B cell (primary cell): ENCODE data around the gene ATP5F1E. TPM values are rescaled to one million over a fixed set of nuclear protein-coding genes. Genes with fewer than 3 reads are reported as not detected.

Experiments used
- ATAC-seq: fragments of 200-7000 bp; cut with Tn5 transposase; one replicate; pipeline ENCODE4 v1.10.0; 2021; ENCODE audit warnings: low read depth, mild to moderate bottlenecking, moderate number of reproducible peaks, moderate library complexity
- CTCF ChIA-PET: fragments of 350-600 bp; sonication (Branson Sonifier 250); formaldehyde crosslinking; loops from one replicate; lab custom pipeline; 2021; ENCODE audit warnings: antibody characterized with exemption, inconsistent platforms; lab: Charles Lee
- POLR2A ChIA-PET: fragments of 350-600 bp; sonication (Branson Sonifier 250); formaldehyde crosslinking; loops from one replicate; lab custom pipeline; 2021; ENCODE audit warnings: antibody characterized with exemption; lab: Charles Lee
- DNase-seq: peaks from one replicate; pipeline ENCODE4 v3.0.0; 2013
- H2AFZ ChIP-seq: 2 replicates; pipeline ENCODE4 v1.6.1; 2012; ENCODE audit warnings: mild to moderate bottlenecking, low read depth, low read length; ENCODE audit not compliant: insufficient read depth, poor library complexity, severe bottlenecking
- H3K27ac ChIP-seq, 2 donors: 1 replicate in 1 of 2; 2 replicates in 1 of 2; pipeline ENCODE4 v1.5.1; 2012 to 2013; ENCODE audit warnings: low read length in 2 of 2, mild to moderate bottlenecking in 2 of 2, moderate library complexity in 1 of 2
- H3K27me3 ChIP-seq, 4 experiments: fragments of 200-600 bp in 1 of 4; sonication (generic) in 1 of 4; replicated peaks in 1 of 4; 1 replicate in 2 of 4; 2 replicates in 2 of 4; pipeline versions ENCODE4 v1.6.1 to v1.7.0; 2013 to 2016; ENCODE audit warnings: low read length in 3 of 4, mild to moderate bottlenecking in 2 of 4, mixed read lengths in 1 of 4, moderate library complexity in 1 of 4; ENCODE audit not compliant: insufficient read depth in 4 of 4, control insufficient read depth in 3 of 4; ENCODE audit errors: control extremely low read depth in 1 of 4
- H3K36me3 ChIP-seq, 2 experiments: replicated peaks in 1 of 2; 1 replicate in 1 of 2; 2 replicates in 1 of 2; pipeline versions ENCODE4 v1.6.1 to v1.7.1; 2013; ENCODE audit warnings: low read length in 1 of 2; ENCODE audit not compliant: insufficient read depth in 2 of 2, control insufficient read depth in 1 of 2; ENCODE audit errors: control extremely low read depth in 1 of 2, extremely low read depth in 1 of 2
- H3K4me1 ChIP-seq, 2 donors: fragments of 200-600 bp in 1 of 2; sonication (generic) in 1 of 2; 1 replicate in 1 of 2; 2 replicates in 1 of 2; pipeline versions ENCODE4 v1.5.1 to v1.6.1; 2013 to 2017; ENCODE audit warnings: low read length in 2 of 2; ENCODE audit not compliant: control insufficient read depth in 2 of 2, insufficient read depth in 2 of 2
- H3K4me2 ChIP-seq: replicated peaks from 2 replicates; pipeline ENCODE3; 2012; ENCODE audit warnings: mild to moderate bottlenecking, low read depth, low read length; ENCODE audit not compliant: poor library complexity, severe bottlenecking
- H3K4me3 ChIP-seq, 5 experiments: fragments of 200-600 bp in 1 of 5; sonication (generic) in 1 of 5; 1 replicate in 3 of 5; 2 replicates in 2 of 5; pipeline versions ENCODE4 v1.5.1 to v1.7.0; 2011 to 2016; ENCODE audit warnings: low read length in 4 of 5, mild to moderate bottlenecking in 4 of 5, low read depth in 2 of 5, control low read depth in 1 of 5, moderate library complexity in 1 of 5; ENCODE audit not compliant: insufficient read depth in 1 of 5; ENCODE audit errors: control extremely low read depth in 1 of 5, extremely low read depth in 1 of 5
- H3K79me2 ChIP-seq: fragments of 200-600 bp; sonication (generic); one replicate; pipeline ENCODE4 v1.6.0; 2016; ENCODE audit warnings: low read length; ENCODE audit not compliant: control insufficient read depth, insufficient read depth
- H3K9ac ChIP-seq: fragments of 200-600 bp; sonication (generic); 2 replicates; pipeline ENCODE4 v1.6.1; 2017; ENCODE audit warnings: mild to moderate bottlenecking, low read length, moderate library complexity
- H3K9me3 ChIP-seq, 3 donors: one replicate each; pipeline versions ENCODE4 v1.6.1 to v1.7.1; 2013; ENCODE audit warnings: low read length in 2 of 3; ENCODE audit not compliant: control insufficient read depth in 2 of 3, insufficient read depth in 1 of 3; ENCODE audit errors: control extremely low read depth in 1 of 3
- H4K20me1 ChIP-seq: 2 replicates; pipeline ENCODE4 v1.6.0; 2012; ENCODE audit warnings: mild to moderate bottlenecking, low read length; ENCODE audit not compliant: insufficient read depth, control insufficient read depth, poor library complexity, severe bottlenecking
- H3K27ac Mint-ChIP-seq: one replicate; pipeline ENCODE4 v1.8.0; 2021; ENCODE audit warnings: mixed read lengths
- H3K27me3 Mint-ChIP-seq: one replicate; pipeline ENCODE4 v1.8.0; 2021; ENCODE audit warnings: mixed read lengths
- H3K4me1 Mint-ChIP-seq: one replicate; pipeline ENCODE4 v1.8.0; 2021; ENCODE audit warnings: mixed read lengths
- H3K4me3 Mint-ChIP-seq: one replicate; pipeline ENCODE4 v1.8.0; 2021; ENCODE audit warnings: mixed read lengths
- H3K9me3 Mint-ChIP-seq: one replicate; pipeline ENCODE4 v1.8.0; 2022; ENCODE audit warnings: mixed read lengths; ENCODE audit not compliant: insufficient read depth
- CTCF ChIP-seq: fragments of 200-600 bp; IDR thresholded peaks from one replicate; pipeline ENCODE4 v1.8.0; 2022; ENCODE audit warnings: antibody characterized with exemption, mild to moderate bottlenecking
- EZH2 ChIP-seq: IDR thresholded peaks from 2 replicates; pipeline ENCODE4 v1.6.1; 2012; ENCODE audit warnings: borderline replicate concordance, low read depth, mild to moderate bottlenecking, moderate library complexity, low read length; ENCODE audit not compliant: insufficient read depth, poor library complexity, severe bottlenecking
- WGBS: methylation state at CpG from one replicate; pipeline ENCODE4 v1.1.5; 2013; ENCODE audit warnings: missing lambda C conversion rate; ENCODE audit not compliant: insufficient coverage; 5-methylcytosine and 5-hydroxymethylcytosine counted together
- intact Hi-C: fragments of 100-400 bp; cut with micrococcal nuclease; formaldehyde crosslinking; loops from one replicate; pipeline ENCODE4 v1.10.0; 2022
- polyA plus RNA-seq: library from polyadenylated mRNA; depleted of rRNA; stranded (reverse); fragments of >200 nt; gene quantifications from 2 replicates; pipeline ENCODE4 v1.2.3, GENCODE V29; 2012
- total RNA-seq, 2 donors: library from RNA; stranded (reverse); fragments of 120-200 nt in 1 of 2; gene quantifications; 1 replicate in 1 of 2; 2 replicates in 1 of 2; pipeline versions ENCODE4 v1.2.3 to v1.2.4, GENCODE V29; 2013 to 2022

ATP5F1E gene
- total and polyA plus RNA-seq, 2 donors (not counting 1 experiment from before 2014, with no cell fraction given), result 22.2 to 55.0 TPM

GRCh38 chr20:59033616-59034165, 1.6 kb upstream of the ATP5F1E start:
- no peak overlapping the region for H2AFZ ChIP-seq
- H3K4me3 Mint-ChIP-seq, result peak overlapping the region; percentile 41
- ATAC-seq (no peak), DNase-seq (no peak)
- no peak overlapping the region for H3K27ac ChIP-seq
- CTCF ChIA-PET, result interaction anchor here (1.0 to 3.5 kb wide), 8 partner anchors 9 to 189 kb away, joined by 3 to 32 read pairs (median 9); partner anchors contain the start of gene PRELID3B
- no peaks in the 10 kb centered on the region for H3K9me3 Mint-ChIP-seq
- H3K27me3 ChIP-seq, result no peaks in the 10 kb centered on the region
- peaks cover 35% of the 10 kb centered on the region for H3K4me1 Mint-ChIP-seq
- WGBS, result 71% methylated on average over 1 of the region's 2 CpGs
- intact Hi-C loops, result loop anchor here (2.0 kb wide), 1 partner anchor 17 kb away; no protein-coding TSS in a partner anchor
- H3K36me3 ChIP-seq, result peaks cover 2 to 64% of the 10 kb centered on the region in 2 experiments
- POLR2A ChIA-PET, result interaction anchor here (1.0 to 2.6 kb wide), 2 partner anchors 9 to 26 kb away, joined by 4 to 28 read pairs; partner anchors contain the start of gene PRELID3B
- no peaks in the 10 kb centered on the region for H3K9me3 ChIP-seq
- peaks cover 24 to 34% of the 10 kb centered on the region in 2 donors for H3K4me1 ChIP-seq
- no peak overlapping the region for H3K4me2 ChIP-seq
- H3K79me2 ChIP-seq, result peaks cover 65% of the 10 kb centered on the region
- H3K9ac ChIP-seq, result no peak overlapping the region
- no peak for TF ChIP-seq EZH2
- TF ChIP-seq CTCF, result no peak
- peaks cover 28% of the 10 kb centered on the region for H4K20me1 ChIP-seq
- no peaks in the 10 kb centered on the region for H3K27me3 Mint-ChIP-seq
- H3K27ac Mint-ChIP-seq, result no peak overlapping the region
- H3K4me3 ChIP-seq, result no peak overlapping the region

GRCh38 chr20:59033093-59033492, 958 bp upstream of the ATP5F1E start:
- Histone ChIP-seq H4K20me1 (peaks cover 33% of the 10 kb centered on the region), H3K27ac (peak overlapping the region; percentile 84 to 91), H3K79me2 (peaks cover 65% of the 10 kb centered on the region), H3K9ac (peak overlapping the region; percentile 73), H3K4me1 (peaks cover 27 to 37% of the 10 kb centered on the region in 2 donors), H3K27me3 (no peaks in the 10 kb centered on the region), H3K4me3 (peak overlapping the region in 4 of 5 experiments; percentile 60 to 80 (median 70)), H3K36me3 (peaks cover 2 to 68% of the 10 kb centered on the region in 2 experiments), H3K4me2 (peak overlapping the region; percentile 88), H3K9me3 (no peaks in the 10 kb centered on the region), H2AFZ (peak overlapping the region; percentile 82)
- TF ChIP-seq CTCF, result no peak
- TF ChIP-seq EZH2, result no peak
- no peak for DNase-seq
- ChIA-PET CTCF (interaction anchor here (1.0 to 3.5 kb wide), 9 partner anchors 10 to 189 kb away, joined by 3 to 32 read pairs (median 9); partner anchors contain the start of gene PRELID3B), POLR2A (interaction anchor here (1.0 to 2.6 kb wide), 5 partner anchors 8 to 28 kb away, joined by 4 to 30 read pairs (median 22); partner anchors contain the start of gene PRELID3B)
- no CpG with 5 or more reads among the region's 1 CpG for WGBS
- H3K27me3 Mint-ChIP-seq, result no peaks in the 10 kb centered on the region
- H3K9me3 Mint-ChIP-seq, result no peaks in the 10 kb centered on the region
- H3K4me3 Mint-ChIP-seq, result peak overlapping the region; percentile 97
- no peak for ATAC-seq
- peaks cover 39% of the 10 kb centered on the region for H3K4me1 Mint-ChIP-seq
- intact Hi-C loops, result loop anchor here (2.0 kb wide), 1 partner anchor 16 kb away; no protein-coding TSS in a partner anchor
- H3K27ac Mint-ChIP-seq, result no peak overlapping the region
